HepG2 (cell line): Measurements from ENCODE around the gene KRTAP5-10. TPM values are rescaled to one million over a fixed set of nuclear protein-coding genes. Genes with fewer than 3 reads are reported as not detected.
A peak's percentile ranks its signal among the peaks of the same experiment; 100 is the strongest.
"Not testable (repeated sequence)": the region's sequence is repeated elsewhere in the genome, so short reads cannot be mapped to it uniquely, and the experiment has no call there.

ENCODE experiments used
- ATAC-seq: fragments of 200-7000 bp; cut with Tn5 transposase; 3 replicates; pipeline ENCODE4 v1.9.1; 2020; ENCODE audit warnings: mild to moderate bottlenecking, moderate library complexity
- BruUV-seq: library from RNA; stranded (reverse); fragments of 400-500 nt; replicated peaks from 2 replicates; lab custom pipeline; 2021; lab: Mats Ljungman, UMichigan
- CTCF ChIA-PET: fragments of 300-600 bp; formaldehyde crosslinking; extraction: SDS; loops from one replicate; lab custom pipeline; 2021; ENCODE audit warnings: low total read pairs, inconsistent platforms, low intra/inter-chr PET ratio; lab: Yijun Ruan, JAX
- POLR2A ChIA-PET: fragments of 350-600 bp; sonication (Branson Sonifier 250); formaldehyde crosslinking; loops from one replicate; lab custom pipeline; 2020; ENCODE audit warnings: antibody characterized with exemption, inconsistent platforms; lab: Yijun Ruan, JAX
- DNase-seq: peaks from one replicate; pipeline ENCODE4 v3.0.0-alpha.2; 2015; ENCODE audit warnings: low spot score
- FAIRE-seq: peaks from 3 replicates; lab custom pipeline; 2011; peaks lifted over from hg19 to GRCh38; lab: Jason Lieb, UNC
- H2AFZ ChIP-seq: one replicate; pipeline ENCODE4 v1.6.1; 2011; ENCODE audit warnings: low read length, inconsistent platforms
- H3K27ac ChIP-seq: fragments of 300-600 bp; 3 replicates; pipeline ENCODE4 v1.8.0; 2011; ENCODE audit warnings: mixed run types, mild to moderate bottlenecking, mixed read lengths, low read length, inconsistent platforms; ENCODE audit not compliant: insufficient read depth; ENCODE audit errors: extremely low read length
- H3K27me3 ChIP-seq, 2 experiments: fragments of 200-600 bp in 1 of 2; 2 replicates in 1 of 2; 3 replicates in 1 of 2; pipeline versions ENCODE4 v1.6.0 to v1.8.0; 2011; ENCODE audit warnings: low read length in 2 of 2, mild to moderate bottlenecking in 2 of 2, moderate library complexity in 2 of 2, inconsistent platforms in 1 of 2; ENCODE audit not compliant: insufficient read depth in 2 of 2, control insufficient read depth in 1 of 2
- H3K36me3 ChIP-seq, 2 experiments: fragments of 200-600 bp in 1 of 2; replicated peaks in 1 of 2; 2 replicates in 1 of 2; 3 replicates in 1 of 2; pipeline versions ENCODE4 v1.5.1 to v1.8.0; 2011; ENCODE audit warnings: low read length in 2 of 2, inconsistent platforms in 1 of 2; ENCODE audit not compliant: insufficient read depth in 2 of 2, control insufficient read depth in 1 of 2
- H3K4me1 ChIP-seq: 2 replicates; pipeline ENCODE4 v1.5.1; 2012; ENCODE audit warnings: low read length, inconsistent platforms; ENCODE audit not compliant: insufficient read depth
- H3K4me2 ChIP-seq: 2 replicates; pipeline ENCODE4 v1.6.0; 2011; ENCODE audit warnings: low read depth, low read length, inconsistent platforms
- H3K4me3 ChIP-seq, 3 experiments: fragments of 200-600 bp in 1 of 3; sonication (generic), shearing (Covaris generic) in 1 of 3; replicated peaks in 1 of 3; 2 replicates each; pipeline ENCODE4 v1.5.1; 2011 to 2016; ENCODE audit warnings: low read length in 3 of 3, inconsistent platforms in 2 of 3, low read depth in 2 of 3, mild to moderate bottlenecking in 2 of 3, control low read depth in 1 of 3, mixed read lengths in 1 of 3; ENCODE audit not compliant: insufficient read depth in 1 of 3
- H3K79me2 ChIP-seq: one replicate; pipeline ENCODE4 v1.6.1; 2011; ENCODE audit warnings: low read length, inconsistent platforms; ENCODE audit not compliant: insufficient read depth
- H3K9ac ChIP-seq: 2 replicates; pipeline ENCODE4 v1.6.0; 2011; ENCODE audit warnings: mild to moderate bottlenecking, low read depth, low read length, inconsistent platforms; ENCODE audit not compliant: insufficient read depth
- H3K9me3 ChIP-seq: 2 replicates; pipeline ENCODE4 v1.5.1; 2012; ENCODE audit warnings: mild to moderate bottlenecking, low read length
- H4K20me1 ChIP-seq: 2 replicates; pipeline ENCODE4 v1.6.0; 2011; ENCODE audit warnings: inconsistent platforms, mild to moderate bottlenecking, low read length, moderate library complexity; ENCODE audit not compliant: insufficient read depth
- RARA ChIP-seq: IDR thresholded peaks from 2 replicates; pipeline ENCODE4 v1.6.1; 2016; ENCODE audit warnings: missing genetic modification reagents, missing compliant biosample characterization
- U2AF2 ChIP-seq: fragments of 200-400 bp; formaldehyde crosslinking; IDR thresholded peaks from 2 replicates; pipeline ENCODE4 v1.6.1; 2017; ENCODE audit warnings: low read depth, mild to moderate bottlenecking, low read length
- ZBTB38 ChIP-seq: sonication (generic); formaldehyde crosslinking; IDR thresholded peaks from 2 replicates; pipeline ENCODE4 v1.5.1; 2020; ENCODE audit warnings: mild to moderate bottlenecking, missing genetic modification reagents
- ZNF292 ChIP-seq: sonication (generic); formaldehyde crosslinking; IDR thresholded peaks from 2 replicates; pipeline ENCODE4 v1.8.1; 2022; ENCODE audit warnings: mild to moderate bottlenecking, low read depth, missing genetic modification reagents, borderline replicate concordance
- ZNF687 ChIP-seq: sonication (generic); formaldehyde crosslinking; IDR thresholded peaks from 2 replicates; pipeline ENCODE4 v1.5.1; 2020; ENCODE audit warnings: mild to moderate bottlenecking, missing genetic modification reagents, moderate library complexity
- WGBS: methylation state at CpG from one replicate; pipeline ENCODE4 v1.1.6; 2017; ENCODE audit warnings: low lambda C conversion rate; 5-methylcytosine and 5-hydroxymethylcytosine counted together
- in situ Hi-C: cut with HindIII; loops from 2 replicates; pipeline ENCODE4 v1.10.0; 2017; ENCODE audit warnings: low pct_unique_long_range_greater_than_20kb; ENCODE audit not compliant: extremely low pct_ligation_motif_present
- intact Hi-C: fragments of 100-400 bp; cut with micrococcal nuclease; formaldehyde crosslinking; loops from one replicate; pipeline ENCODE4 v1.10.0; 2022; ENCODE audit not compliant: unreplicated experiment
- polyA plus RNA-seq, 8 experiments: library from polyadenylated mRNA; depleted of rRNA in 3 of 8; stranded (reverse) in 7 of 8; unstranded in 1 of 8; fragments of >200 nt; fragmentation: Illumina TruSeq in 4 of 8; extraction: Trizol in 4 of 8; gene quantifications; 2 replicates each; pipeline versions ENCODE4 v1.2.1 to v1.2.3, GENCODE V29; 2011 to 2016; ENCODE audit warnings: low read depth in 4 of 8, missing spikeins in 1 of 8, mixed read lengths in 1 of 8; ENCODE audit not compliant: insufficient read depth in 1 of 8
- total RNA-seq, 5 experiments: library from RNA; depleted of rRNA; stranded (reverse); fragments of >200 nt; fragmentation: Illumina TruSeq; extraction: Trizol; gene quantifications; 2 replicates each; pipeline ENCODE4 v1.2.3, GENCODE V29; 2016; ENCODE audit warnings: low read depth in 1 of 5

Gene KRTAP5-10
- total and polyA plus RNA-seq, 2 of the 13 experiments (the other 11 are each of a cell fraction or from before 2014, with no cell fraction given), result not detected

GRCh38 chr11:71537537-71537936 is 27.8 kb upstream of the KRTAP5-10 start:
- no TSS peak for BruUV-seq
- Histone ChIP-seq H4K20me1 (no peaks in the 10 kb centered on the region), H3K9ac (no peak overlapping the region), H3K27ac (no peak overlapping the region), H3K4me2 (no peak overlapping the region; the same call in 1 of the 2 replicates), H3K36me3 (no peaks in the 10 kb centered on the region), H3K4me3 (no peak overlapping the region), H3K9me3 (no peaks in the 10 kb centered on the region), H3K27me3 (no peaks in the 10 kb centered on the region)
- 83% methylated on average over 9 of the region's 9 CpGs for WGBS
- intact Hi-C loops, result no loop called here
- no peak for ATAC-seq
- POLR2A ChIA-PET, result no interaction called here
- CTCF ChIA-PET, result no interaction called here
- TF ChIP-seq RARA (CRISPR knock-in tag) (no peak), U2AF2 (no peak), ZBTB38 (CRISPR knock-in tag) (peak; percentile 32; the same call in 1 of the 2 replicates)
- TF ChIP-seq, all 625 proteins: peak for 1
- Histone ChIP-seq H3K79me2 (no peaks in the 10 kb centered on the region), H2AFZ (no peak overlapping the region), H3K4me1 (peaks cover 96% of the 10 kb centered on the region)
- in situ Hi-C loops, result no loop called here
- DNase-seq (no peak), FAIRE-seq (no peak)

- POLR2A ChIA-PET, H3K4me3 ChIP-seq, H3K36me3 ChIP-seq, H3K79me2 ChIP-seq, H3K4me2 ChIP-seq, intact Hi-C loops, in situ Hi-C loops, CTCF ChIA-PET, H2AFZ ChIP-seq, H4K20me1 ChIP-seq, H3K27ac ChIP-seq, H3K9ac ChIP-seq, H3K27me3 ChIP-seq, H3K9me3 ChIP-seq, DNase-seq, FAIRE-seq, BruUV-seq, ATAC-seq: not testable (repeated sequence)
- peaks cover 95% of the 10 kb centered on the region for H3K4me1 ChIP-seq
- no CpG with 5 or more reads among the region's 4 CpGs for WGBS
- 0 out of 2 replicates have a peak, but pooled peaks have one; percentile 19 for TF ChIP-seq ZNF292 (CRISPR knock-in tag)
- peak; percentile 39 for TF ChIP-seq ZNF687 (CRISPR knock-in tag)
- TF ChIP-seq ZBTB38 (CRISPR knock-in tag), result 0 out of 2 replicates have a peak, but pooled peaks have one; percentile 11
Observed at GRCh38 chr11:71537977-71538665, 27.2 kb upstream of the KRTAP5-10 start, which contains the start of gene KRTAP5-8. KRTAP5-8 (plus strand) TSS chr11:71538025; CDS start chr11:71538056, 31 bp downstream.
